Activated CD8-positive, alpha-beta memory T cell treated with anti-CD3 and anti-CD28 coated beads, Interleukin-2, amount 10 ng/mL, durations not matched to agents 7 days and 5 days (primary cell): ENCODE measurements around the gene CTSA. TPM values are rescaled to one million over a fixed set of nuclear protein-coding genes. Genes with fewer than 3 reads are reported as not detected.
"Not testable (repeated sequence)": the region's sequence is repeated elsewhere in the genome, so short reads cannot be mapped to it uniquely, and the experiment has no call there.

ENCODE experiments used
- ATAC-seq: fragments of 150-1000 bp; cut with Tn5 transposase; one replicate; pipeline ENCODE4 v1.10.0; 2021; ENCODE audit warnings: moderate library complexity
- CTCF ChIA-PET: fragments of 350-600 bp; sonication (Branson Sonifier 250); formaldehyde crosslinking; loops from one replicate; lab custom pipeline; 2021; ENCODE audit warnings: antibody characterized with exemption; lab: Charles Lee
- DNase-seq: peaks from one replicate; pipeline ENCODE4 v3.0.0-alpha.2; 2020
- H3K27ac Mint-ChIP-seq: one replicate; pipeline ENCODE4 v1.8.0; 2021; ENCODE audit warnings: mild to moderate bottlenecking, mixed read lengths
- H3K27me3 Mint-ChIP-seq: one replicate; pipeline ENCODE4 v1.8.0; 2021; ENCODE audit warnings: mixed read lengths
- H3K36me3 Mint-ChIP-seq: one replicate; pipeline ENCODE4 v1.8.0; 2021; ENCODE audit warnings: mild to moderate bottlenecking, mixed read lengths
- H3K4me1 Mint-ChIP-seq: one replicate; pipeline ENCODE4 v1.8.0; 2021; ENCODE audit warnings: mixed read lengths
- H3K4me3 Mint-ChIP-seq: one replicate; pipeline ENCODE4 v1.8.0; 2021; ENCODE audit warnings: mild to moderate bottlenecking, moderate library complexity, mixed read lengths
- H3K9me3 Mint-ChIP-seq: one replicate; pipeline ENCODE4 v1.8.0; 2022; ENCODE audit warnings: low read depth, mixed read lengths
- total RNA-seq, 2 experiments: library from RNA; stranded (reverse); gene quantifications; one replicate each; pipeline ENCODE4 v1.2.3, GENCODE V29; 2021

The CTSA gene
- total RNA-seq, 2 experiments from 2014 or later, result 55.5 to 69.6 TPM

GRCh38 chr20:45874104-45874481 lies 17.0 kb upstream of the CTSA start:
- DNase-seq, H3K27me3 Mint-ChIP-seq, ATAC-seq, H3K4me3 Mint-ChIP-seq, H3K9me3 Mint-ChIP-seq, H3K27ac Mint-ChIP-seq, H3K36me3 Mint-ChIP-seq, H3K4me1 Mint-ChIP-seq: not testable (repeated sequence)
- CTCF ChIA-PET, result interaction anchor here (0.7 kb wide), 1 partner anchor 17 kb away, joined by 3 read pairs; the partner anchor contains the start of genes ACOT8 and ZSWIM3

GRCh38 chr20:45874576-45874975 lies 16.6 kb upstream of the CTSA start:
- no peak overlapping the region for H3K4me3 Mint-ChIP-seq
- peaks cover 8% of the 10 kb centered on the region for H3K36me3 Mint-ChIP-seq
- peaks cover 6% of the 10 kb centered on the region for H3K4me1 Mint-ChIP-seq
- H3K27ac Mint-ChIP-seq, result no peak overlapping the region
- CTCF ChIA-PET, result interaction anchor here (0.7 kb wide), 2 partner anchors 17 to 73 kb away, joined by 3 to 4 read pairs; partner anchors contain the start of genes ACOT8 and ZSWIM3
- H3K9me3 Mint-ChIP-seq, result no peaks in the 10 kb centered on the region
- ATAC-seq, result no peak
- DNase-seq, result no peak
- H3K27me3 Mint-ChIP-seq, result no peaks in the 10 kb centered on the region

- peaks cover 27% of the 10 kb centered on the region for H3K4me1 Mint-ChIP-seq
- H3K4me3 Mint-ChIP-seq, result no peak overlapping the region
- peaks cover 8% of the 10 kb centered on the region for H3K27me3 Mint-ChIP-seq
- no peaks in the 10 kb centered on the region for H3K9me3 Mint-ChIP-seq
- DNase-seq, result no peak
- CTCF ChIA-PET, result interaction anchor here (1.1 kb wide), 1 partner anchor 12 kb away, joined by 7 read pairs; no protein-coding TSS in a partner anchor
- no peak overlapping the region for H3K27ac Mint-ChIP-seq
- ATAC-seq, result no peak
- H3K36me3 Mint-ChIP-seq, result peaks cover 14% of the 10 kb centered on the region
Measured at GRCh38 chr20:45878076-45878761, 12.9 kb upstream of the CTSA start.

GRCh38 chr20:45880988-45881788 lies 9.9 kb upstream of the CTSA start, which contains the start of gene ZSWIM1:
Gene ZSWIM1 (plus strand): TSS chr20:45881227. CDS start chr20:45882593, 1,366 bp downstream.
- H3K9me3 Mint-ChIP-seq, result no peaks in the 10 kb centered on the region
- DNase-seq (peak; percentile 99), ATAC-seq (peak; percentile 99)
- H3K4me3 Mint-ChIP-seq, result peak within 1 kb of the TSS; percentile 78
- peaks cover 8% of the 10 kb centered on the region for H3K27me3 Mint-ChIP-seq
- H3K27ac Mint-ChIP-seq, result peak within 1 kb of the TSS; percentile 61
- H3K4me1 Mint-ChIP-seq, result peaks cover 42% of the 10 kb centered on the region
- peaks cover 22% of the 10 kb centered on the region for H3K36me3 Mint-ChIP-seq
- CTCF ChIA-PET, result interaction anchor here (0.6 to 2.2 kb wide), 11 partner anchors 8 to 141 kb away, joined by 3 to 8 read pairs (median 3); partner anchors contain the start of genes CTSA and NEURL2

- H3K27ac Mint-ChIP-seq, result peak overlapping the region; percentile 16
- H3K27me3 Mint-ChIP-seq, result peaks cover 8% of the 10 kb centered on the region
- CTCF ChIA-PET, result interaction anchor here (0.8 to 1.8 kb wide), 4 partner anchors 21 to 111 kb away, joined by 3 to 5 read pairs (median 4); no protein-coding TSS in a partner anchor
- peaks cover 42% of the 10 kb centered on the region for H3K4me1 Mint-ChIP-seq
- no peaks in the 10 kb centered on the region for H3K9me3 Mint-ChIP-seq
- no peak for ATAC-seq
- no peak for DNase-seq
- H3K36me3 Mint-ChIP-seq, result peaks cover 16% of the 10 kb centered on the region
- H3K4me3 Mint-ChIP-seq, result peak overlapping the region; percentile 4
Measured at GRCh38 chr20:45882469-45883099, 8.6 kb upstream of the CTSA start.

GRCh38 chr20:45883100-45883469 lies 8.1 kb upstream of the CTSA start:
- peak overlapping the region; percentile 16 for H3K27ac Mint-ChIP-seq
- ATAC-seq, result no peak
- H3K4me1 Mint-ChIP-seq, result peaks cover 42% of the 10 kb centered on the region
- CTCF ChIA-PET, result interaction anchor here (0.8 to 1.4 kb wide), 4 partner anchors 22 to 140 kb away, joined by 3 to 4 read pairs (median 3); no protein-coding TSS in a partner anchor
- H3K9me3 Mint-ChIP-seq, result no peaks in the 10 kb centered on the region
- peaks cover 8% of the 10 kb centered on the region for H3K27me3 Mint-ChIP-seq
- no peak for DNase-seq
- peaks cover 16% of the 10 kb centered on the region for H3K36me3 Mint-ChIP-seq
- no peak overlapping the region for H3K4me3 Mint-ChIP-seq

- Mint-ChIP-seq H3K4me1 (peaks cover 36% of the 10 kb centered on the region), H3K36me3 (peaks cover 15% of the 10 kb centered on the region), H3K9me3 (no peaks in the 10 kb centered on the region), H3K4me3 (no peak overlapping the region), H3K27ac (no peak overlapping the region), H3K27me3 (peaks cover 8% of the 10 kb centered on the region)
- no peak for DNase-seq
- CTCF ChIA-PET, result interaction anchor here (0.7 kb wide), 1 partner anchor 116 kb away, joined by 3 read pairs; no protein-coding TSS in a partner anchor
- no peak for ATAC-seq
Measured at GRCh38 chr20:45886590-45887345, 4.4 kb upstream of the CTSA start.

GRCh38 chr20:45887346-45887715 lies 3.8 kb upstream of the CTSA start, which contains the start of gene SPATA25:
Gene SPATA25 (minus strand): TSS chr20:45887622. CDS start chr20:45887590, 32 bp downstream.
- Mint-ChIP-seq H3K9me3 (no peaks in the 10 kb centered on the region), H3K4me1 (peaks cover 37% of the 10 kb centered on the region), H3K27me3 (peaks cover 5% of the 10 kb centered on the region), H3K27ac (no peak within 1 kb of the TSS), H3K4me3 (no peak within 1 kb of the TSS), H3K36me3 (peaks cover 13% of the 10 kb centered on the region)
- CTCF ChIA-PET, result interaction anchor here (0.7 kb wide), 1 partner anchor 116 kb away, joined by 3 read pairs; no protein-coding TSS in a partner anchor
- DNase-seq (no peak), ATAC-seq (no peak)

- Mint-ChIP-seq H3K9me3 (no peaks in the 10 kb centered on the region), H3K4me3 (no peak overlapping the region), H3K27ac (no peak overlapping the region), H3K27me3 (no peaks in the 10 kb centered on the region), H3K4me1 (peaks cover 39% of the 10 kb centered on the region), H3K36me3 (peaks cover 4% of the 10 kb centered on the region)
- DNase-seq (no peak), ATAC-seq (no peak)
- CTCF ChIA-PET, result interaction anchor here (1.5 to 2.1 kb wide), 3 partner anchors 8 to 61 kb away, joined by 3 to 8 read pairs (median 4); partner anchors contain the start of gene ZSWIM1
Measured at GRCh38 chr20:45888681-45889080, 2.5 kb upstream of the CTSA start.

- Mint-ChIP-seq H3K27ac (peak overlapping the region; percentile 56), H3K9me3 (no peaks in the 10 kb centered on the region), H3K4me1 (peaks cover 37% of the 10 kb centered on the region), H3K36me3 (peaks cover 4% of the 10 kb centered on the region), H3K4me3 (peak overlapping the region; percentile 84), H3K27me3 (no peaks in the 10 kb centered on the region)
- CTCF ChIA-PET, result interaction anchor here (0.7 to 3.5 kb wide), 17 partner anchors 9 to 124 kb away, joined by 3 to 19 read pairs (median 4); partner anchors contain the start of genes DNTTIP1, PCIF1, UBE2C and WFDC3
- peak; percentile 3 for ATAC-seq
- DNase-seq, result peak; percentile 55
Measured at GRCh38 chr20:45890077-45890984, 804 bp upstream of the CTSA start.

GRCh38 chr20:45892049-45892825 lies 1.1 kb downstream of the CTSA start:
- CTCF ChIA-PET, result interaction anchor here (0.9 to 3.5 kb wide), 7 partner anchors 11 to 95 kb away, joined by 3 to 19 read pairs (median 3); partner anchors contain the start of gene ZSWIM1
- peaks cover 35% of the 10 kb centered on the region for H3K4me1 Mint-ChIP-seq
- no peak for ATAC-seq
- DNase-seq, result no peak
- peak overlapping the region; percentile 84 for H3K4me3 Mint-ChIP-seq
- H3K27ac Mint-ChIP-seq, result peak overlapping the region; percentile 57
- H3K9me3 Mint-ChIP-seq, result no peaks in the 10 kb centered on the region
- H3K27me3 Mint-ChIP-seq, result no peaks in the 10 kb centered on the region
- H3K36me3 Mint-ChIP-seq, result peaks cover 4% of the 10 kb centered on the region
